Testis (tissue), 2 donors: Measurements from ENCODE around the gene FRAS1.

Experiments used
- CTCF ChIP-seq, 3 experiments: fragments of 450-650 bp in 2 of 3; fragments of 200-600 bp in 1 of 3; sonication (generic) in 1 of 3; IDR thresholded peaks; one replicate each; pipeline ENCODE4 v1.5.1; 2016 to 2019; ENCODE audit warnings: antibody characterized with exemption in 3 of 3, mild to moderate bottlenecking in 2 of 3, moderate library complexity in 1 of 3
- POLR2A ChIP-seq: fragments of 450-650 bp; IDR thresholded peaks from one replicate; pipeline ENCODE4 v1.6.1; 2017; ENCODE audit warnings: antibody characterized with exemption, mild to moderate bottlenecking, moderate library complexity

GRCh38 chr4:78481180-78481579 is 424.1 kb downstream of the FRAS1 start:
- no peak for TF ChIP-seq CTCF (IDR thresholded peaks at IDR 0.05)
- TF ChIP-seq POLR2A, result no peak
